Uterus (tissue), 4 donors: ENCODE measurements around the gene VPS4A. TPM values are rescaled to one million over a fixed set of nuclear protein-coding genes. Genes with fewer than 3 reads are reported as not detected.

Source experiments
- DNase-seq, 2 donors: peaks; one replicate each; pipeline ENCODE4 v3.0.0-alpha.2; 2019 to 2020
- H3K27ac ChIP-seq, 2 donors: fragments of 200-600 bp; sonication (generic); 1 replicate in 1 of 2; 2 replicates in 1 of 2; pipeline ENCODE4 v1.5.1; 2016 to 2018
- H3K27me3 ChIP-seq, 2 donors: fragments of 200-600 bp; sonication (generic); one replicate each; pipeline ENCODE4 v1.5.1; 2018 to 2019; ENCODE audit warnings: control low read depth in 1 of 2
- H3K36me3 ChIP-seq, 2 donors: fragments of 200-600 bp; sonication (generic); one replicate each; pipeline ENCODE4 v1.5.1; 2019; ENCODE audit warnings: control low read depth in 1 of 2
- H3K4me1 ChIP-seq, 2 donors: fragments of 200-600 bp; sonication (generic); one replicate each; pipeline ENCODE4 v1.5.1; 2018 to 2019; ENCODE audit warnings: control low read depth in 1 of 2
- H3K4me3 ChIP-seq, 2 donors: fragments of 200-600 bp; sonication (generic); 1 replicate in 1 of 2; 2 replicates in 1 of 2; pipeline ENCODE4 v1.5.1; 2018 to 2019; ENCODE audit warnings: mild to moderate bottlenecking in 1 of 2
- H3K9me3 ChIP-seq, 2 donors: fragments of 200-600 bp; sonication (generic); one replicate each; pipeline ENCODE4 v1.5.1; 2019; ENCODE audit warnings: control low read depth in 1 of 2
- POLR2A ChIP-seq, 2 donors: fragments of 450-650 bp; IDR thresholded peaks; one replicate each; pipeline ENCODE4 v1.6.1; 2016; ENCODE audit warnings: antibody characterized with exemption in 2 of 2, mild to moderate bottlenecking in 1 of 2, moderate library complexity in 1 of 2
- intact Hi-C: fragments of 100-400 bp; cut with DNase I; formaldehyde crosslinking; loops from one replicate; pipeline ENCODE4 v1.15.1; 2023; ENCODE audit warnings: low total_unique reads
- total RNA-seq, 4 donors: library from RNA; depleted of rRNA in 3 of 4; stranded (reverse); fragments of >200 nt in 3 of 4; gene quantifications; one replicate each; pipeline versions ENCODE4 v1.1.0 to v1.2.4, GENCODE V29; 2014 to 2023
- TF ChIP-seq, protein P1 (sequence below), 4 experiments: fragments of 200-600 bp in 2 of 4; fragments of 450-650 bp in 2 of 4; sonication (generic) in 2 of 4; IDR thresholded peaks; one replicate each; pipeline ENCODE4 v1.5.1; 2016 to 2019; ENCODE audit warnings: antibody characterized with exemption in 4 of 4, mild to moderate bottlenecking in 2 of 4, moderate library complexity in 1 of 4
- donor health status: DM: yes; HTN: yes; CAD: no.

Gene VPS4A
- total RNA-seq, 4 donors from 2014 or later = 14.6 to 39.5 (median 25.0) TPM

DNA sequence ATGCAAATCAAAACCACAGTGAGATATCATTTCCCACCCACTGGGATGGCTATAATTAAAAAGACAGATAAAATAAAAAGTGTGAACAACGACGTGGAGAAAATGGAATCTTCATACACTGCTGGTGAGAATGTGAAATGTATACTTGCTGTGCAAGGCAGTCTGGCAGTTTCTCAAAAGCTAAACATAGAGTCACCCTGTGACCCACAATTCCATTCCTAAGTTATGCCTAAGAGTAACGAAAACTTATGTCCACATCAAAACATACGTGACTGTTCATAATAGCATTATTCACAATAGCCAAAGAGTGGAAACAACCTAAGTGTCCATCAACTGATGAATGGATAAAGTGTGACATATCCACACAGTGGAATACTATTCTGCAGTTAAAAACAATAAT lies 38.1 kb upstream of the VPS4A start:
- Histone ChIP-seq H3K4me1 (peaks cover 4 to 6% of the 10 kb centered on the region in 2 donors), H3K27ac (no peak overlapping the region), H3K36me3 (no peaks in the 10 kb centered on the region), H3K9me3 (no peaks in the 10 kb centered on the region), H3K4me3 (no peak overlapping the region), H3K27me3 (no peaks in the 10 kb centered on the region)
- DNase-seq = no peak
- TF ChIP-seq, protein P1, sequence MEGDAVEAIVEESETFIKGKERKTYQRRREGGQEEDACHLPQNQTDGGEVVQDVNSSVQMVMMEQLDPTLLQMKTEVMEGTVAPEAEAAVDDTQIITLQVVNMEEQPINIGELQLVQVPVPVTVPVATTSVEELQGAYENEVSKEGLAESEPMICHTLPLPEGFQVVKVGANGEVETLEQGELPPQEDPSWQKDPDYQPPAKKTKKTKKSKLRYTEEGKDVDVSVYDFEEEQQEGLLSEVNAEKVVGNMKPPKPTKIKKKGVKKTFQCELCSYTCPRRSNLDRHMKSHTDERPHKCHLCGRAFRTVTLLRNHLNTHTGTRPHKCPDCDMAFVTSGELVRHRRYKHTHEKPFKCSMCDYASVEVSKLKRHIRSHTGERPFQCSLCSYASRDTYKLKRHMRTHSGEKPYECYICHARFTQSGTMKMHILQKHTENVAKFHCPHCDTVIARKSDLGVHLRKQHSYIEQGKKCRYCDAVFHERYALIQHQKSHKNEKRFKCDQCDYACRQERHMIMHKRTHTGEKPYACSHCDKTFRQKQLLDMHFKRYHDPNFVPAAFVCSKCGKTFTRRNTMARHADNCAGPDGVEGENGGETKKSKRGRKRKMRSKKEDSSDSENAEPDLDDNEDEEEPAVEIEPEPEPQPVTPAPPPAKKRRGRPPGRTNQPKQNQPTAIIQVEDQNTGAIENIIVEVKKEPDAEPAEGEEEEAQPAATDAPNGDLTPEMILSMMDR (IDR thresholded peaks at IDR 0.05) = no peak
- TF ChIP-seq POLR2A (IDR thresholded peaks at IDR 0.05) = no peak
- intact Hi-C loops = no loop called here

DNA sequence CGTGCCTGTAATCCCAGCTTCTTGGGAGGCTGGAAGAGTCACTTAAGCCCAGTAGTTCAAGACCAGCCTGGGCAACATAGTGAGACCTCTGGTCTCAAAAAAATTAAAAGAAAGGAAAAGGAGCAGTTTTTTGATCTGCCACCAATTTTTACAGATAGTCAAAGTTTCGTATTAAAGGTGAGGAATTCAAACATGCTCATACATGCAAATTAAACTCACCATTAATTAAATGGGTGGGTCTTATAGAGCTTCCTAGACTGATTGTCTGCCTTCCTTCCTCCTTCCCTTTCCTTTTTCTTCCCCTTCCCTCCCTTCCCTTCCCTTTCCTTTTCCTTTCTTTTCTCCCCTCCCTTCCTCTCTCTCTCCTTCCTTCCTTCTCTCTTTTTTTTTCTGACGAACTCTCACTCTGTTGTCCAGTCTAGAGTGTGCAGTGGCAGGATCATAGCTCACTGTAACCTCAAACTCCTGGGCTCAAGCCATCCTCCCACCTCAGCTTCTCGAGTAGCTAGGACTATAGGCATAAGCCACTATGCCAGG lies 36.4 kb upstream of the VPS4A start:
- no peaks in the 10 kb centered on the region for H3K27me3 ChIP-seq
- peak overlapping the region; percentile 69 to 72 for H3K27ac ChIP-seq
- TF ChIP-seq POLR2A (IDR thresholded peaks at IDR 0.05) = no peak
- TF ChIP-seq, protein P1 (IDR thresholded peaks at IDR 0.05) = no peak
- H3K4me3 ChIP-seq = no peak overlapping the region
- no peaks in the 10 kb centered on the region for H3K36me3 ChIP-seq
- H3K4me1 ChIP-seq = peaks cover 4 to 6% of the 10 kb centered on the region in 2 donors
- no peak for DNase-seq
- intact Hi-C loops = loop anchor here (5.0 kb wide), 1 partner anchor 127 kb away; no protein-coding TSS in a partner anchor
- no peaks in the 10 kb centered on the region for H3K9me3 ChIP-seq

DNA sequence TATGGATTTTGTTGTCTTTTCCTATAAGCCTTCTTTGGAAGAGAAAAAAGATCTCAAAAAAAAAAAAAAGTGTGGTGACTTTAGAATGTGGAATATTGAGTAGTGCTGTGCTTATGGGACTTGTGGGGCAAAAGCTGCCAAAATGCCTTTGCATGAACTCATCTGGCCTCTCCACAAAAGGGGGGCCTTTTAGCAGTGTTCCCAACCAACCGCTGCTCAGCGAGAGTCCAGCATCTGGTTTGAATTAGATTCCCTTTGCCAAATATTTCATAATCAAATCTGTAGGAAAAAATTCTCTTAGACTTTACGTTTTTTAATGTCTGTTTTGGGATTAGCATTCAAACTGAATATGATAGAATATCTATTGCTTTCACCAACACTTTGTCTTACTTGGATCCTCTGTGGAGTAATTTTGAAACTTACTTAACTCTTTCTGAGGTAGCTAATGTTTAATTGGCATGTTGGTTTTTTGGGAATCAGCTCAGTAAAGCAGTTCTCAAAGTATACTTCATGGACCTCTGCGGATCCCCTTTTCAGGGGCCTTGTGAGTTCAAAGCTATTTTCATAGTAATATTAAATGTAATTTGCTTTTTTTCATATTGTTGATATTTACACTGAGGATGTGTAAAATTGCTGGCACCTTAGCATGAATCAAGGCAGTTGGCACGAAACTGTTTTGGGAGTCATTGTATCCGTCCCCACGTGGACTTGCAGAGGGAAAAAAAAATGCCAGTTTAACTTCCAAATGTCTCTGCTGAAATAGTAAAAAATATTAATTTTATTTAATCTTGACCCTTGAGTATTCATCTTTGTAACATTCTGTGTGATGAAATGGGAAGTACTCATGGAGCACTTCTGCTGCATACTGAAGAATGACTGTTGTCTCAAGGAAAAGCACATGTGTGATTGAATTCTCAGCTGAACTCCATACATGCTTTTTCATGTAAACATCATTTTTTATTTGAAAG lies 34.7 kb upstream of the VPS4A start:
- Histone ChIP-seq H3K36me3 (no peaks in the 10 kb centered on the region), H3K9me3 (no peaks in the 10 kb centered on the region), H3K4me1 (peaks cover 4 to 6% of the 10 kb centered on the region in 2 donors), H3K27me3 (no peaks in the 10 kb centered on the region), H3K4me3 (no peak overlapping the region), H3K27ac (peak overlapping the region; percentile 69 to 72)
- intact Hi-C loops = loop anchor here (5.0 kb wide), 1 partner anchor 129 kb away; no protein-coding TSS in a partner anchor
- TF ChIP-seq, protein P1 (IDR thresholded peaks at IDR 0.05) = no peak
- no peak for TF ChIP-seq POLR2A (IDR thresholded peaks at IDR 0.05)
- peak; percentile 71 to 85 for DNase-seq

DNA sequence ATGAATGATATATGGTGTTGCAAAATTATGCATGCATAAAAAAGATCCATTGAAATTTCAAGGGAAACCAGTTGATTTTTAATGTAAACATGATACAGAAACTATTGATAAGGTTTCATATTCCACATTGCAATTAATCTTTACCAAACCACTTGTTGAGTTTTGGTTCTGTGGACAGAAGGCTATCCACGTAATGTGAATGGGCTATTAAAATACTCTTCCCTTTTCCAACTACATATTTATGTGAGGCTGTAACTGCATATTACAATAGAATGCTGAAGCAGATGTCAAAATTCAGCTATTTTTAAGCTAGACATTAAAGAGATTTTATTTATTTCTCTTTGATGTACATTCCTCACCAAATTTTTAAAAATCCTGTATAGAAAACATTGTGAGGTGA lies 33.7 kb upstream of the VPS4A start:
- H3K4me1 ChIP-seq = peaks cover 4 to 6% of the 10 kb centered on the region in 2 donors
- TF ChIP-seq, protein P1 (IDR thresholded peaks at IDR 0.05) = no peak
- H3K27me3 ChIP-seq = no peaks in the 10 kb centered on the region
- no peaks in the 10 kb centered on the region for H3K9me3 ChIP-seq
- H3K4me3 ChIP-seq = no peak overlapping the region
- DNase-seq = no peak
- H3K27ac ChIP-seq = peak overlapping the region; percentile 69 to 72
- intact Hi-C loops = loop anchor here (5.0 kb wide), 1 partner anchor 130 kb away; no protein-coding TSS in a partner anchor
- no peaks in the 10 kb centered on the region for H3K36me3 ChIP-seq

DNA sequence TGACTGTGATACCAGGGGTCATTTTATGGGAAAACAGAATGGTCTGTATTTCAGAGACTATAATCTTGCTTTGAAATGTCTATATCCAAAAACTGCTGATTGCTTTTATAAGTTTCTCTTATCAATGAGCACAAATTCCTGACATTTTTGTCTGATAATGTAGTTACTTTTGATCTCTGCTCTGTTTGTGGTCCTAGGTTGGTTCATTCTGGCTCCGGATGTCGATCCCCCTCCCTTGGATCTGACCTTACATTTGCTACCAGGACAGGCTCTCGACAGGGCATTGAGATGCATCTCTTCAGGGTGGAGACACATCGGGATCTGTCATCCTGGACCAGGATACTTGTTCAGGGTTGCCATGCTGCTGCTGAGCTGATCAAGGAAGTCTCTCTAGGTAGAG lies 27.3 kb upstream of the VPS4A start:
- Histone ChIP-seq H3K27ac (no peak overlapping the region), H3K4me3 (no peak overlapping the region), H3K27me3 (no peaks in the 10 kb centered on the region), H3K36me3 (no peaks in the 10 kb centered on the region), H3K4me1 (peaks cover 0 to 11% of the 10 kb centered on the region in 2 donors), H3K9me3 (no peaks in the 10 kb centered on the region)
- TF ChIP-seq, protein P1 (IDR thresholded peaks at IDR 0.05) = no peak
- no peak for TF ChIP-seq POLR2A (IDR thresholded peaks at IDR 0.05)
- intact Hi-C loops = no loop called here
- no peak for DNase-seq
